Measurements from ENCODE around the gene BLID.

The BLID gene

DNA sequence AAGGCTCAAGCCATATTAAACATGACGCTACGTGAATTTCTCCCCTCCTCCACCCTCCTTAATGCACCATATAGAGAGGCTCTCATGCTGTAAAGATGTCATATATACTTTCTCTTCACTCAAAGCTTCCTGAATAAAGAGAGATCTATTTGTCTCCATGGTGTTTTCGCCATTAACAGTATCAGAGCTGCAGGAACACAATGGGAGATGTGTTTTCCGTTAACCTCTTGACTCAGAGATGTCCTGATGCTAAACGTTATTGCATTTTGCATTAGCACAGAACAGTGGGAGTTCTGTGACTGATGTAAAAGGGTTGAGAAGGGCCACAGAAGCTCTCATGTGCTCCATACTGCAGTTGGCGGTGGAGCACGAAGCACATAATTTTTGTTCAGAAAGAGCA is 25.7 kb upstream of the BLID start:
- DNase-seq (ENCODE audit: low read depth), result peak; percentile 51
- TF ChIP-seq CTCF (conservative IDR thresholded peaks at IDR 0.05; ENCODE audit: control insufficient read depth, insufficient read depth, low read depth, low read length), result no peak
- no peak overlapping the region for H3K4me3 ChIP-seq (ENCODE audit: control insufficient read depth, low read depth, low read length)

DNA sequence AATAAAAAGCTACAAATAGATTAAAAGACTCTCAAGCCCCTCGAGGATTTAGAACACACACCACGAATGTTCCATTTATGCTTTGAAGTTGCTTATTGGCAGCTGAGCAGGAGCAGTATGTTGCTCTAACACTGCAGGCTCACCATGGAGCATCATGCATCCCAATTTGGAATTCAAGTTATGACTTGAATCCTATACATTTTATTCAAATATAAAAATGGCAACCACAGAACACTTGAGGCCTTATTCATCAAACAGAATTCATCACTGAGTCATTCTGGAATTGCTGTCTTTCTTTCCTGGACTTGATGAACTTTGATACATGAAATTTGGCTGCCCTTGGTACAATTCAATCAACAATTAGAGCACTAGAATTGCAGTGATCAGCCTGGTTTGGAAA is 24.5 kb upstream of the BLID start:
- H3K4me3 ChIP-seq (ENCODE audit: control insufficient read depth, low read depth, low read length), result no peak overlapping the region
- peak; percentile 87 for DNase-seq (ENCODE audit: low read depth)
- no peak for TF ChIP-seq CTCF (conservative IDR thresholded peaks at IDR 0.05; ENCODE audit: control insufficient read depth, insufficient read depth, low read depth, low read length)

- no peak overlapping the region for H3K4me3 ChIP-seq (ENCODE audit: control insufficient read depth, low read depth, low read length)
- no peak for DNase-seq (ENCODE audit: low read depth)
- no peak for TF ChIP-seq CTCF (conservative IDR thresholded peaks at IDR 0.05; ENCODE audit: control insufficient read depth, insufficient read depth, low read depth, low read length)
Observed at GRCh38 chr11:122139595-122139866, 23.5 kb upstream of the BLID start.

GRCh38 chr11:122138744-122139594 is 23.0 kb upstream of the BLID start:
- DNase-seq (ENCODE audit: low read depth), result no peak
- no peak overlapping the region for H3K4me3 ChIP-seq (ENCODE audit: control insufficient read depth, low read depth, low read length)
- no peak for TF ChIP-seq CTCF (conservative IDR thresholded peaks at IDR 0.05; ENCODE audit: control insufficient read depth, insufficient read depth, low read depth, low read length)

- TF ChIP-seq CTCF (conservative IDR thresholded peaks at IDR 0.05; ENCODE audit: control insufficient read depth, insufficient read depth, low read depth, low read length), result no peak
- H3K4me3 ChIP-seq (ENCODE audit: control insufficient read depth, low read depth, low read length), result no peak overlapping the region
- DNase-seq (ENCODE audit: low read depth), result peak; percentile 93
Observed at GRCh38 chr11:122137078-122137793, 21.2 kb upstream of the BLID start.

DNA sequence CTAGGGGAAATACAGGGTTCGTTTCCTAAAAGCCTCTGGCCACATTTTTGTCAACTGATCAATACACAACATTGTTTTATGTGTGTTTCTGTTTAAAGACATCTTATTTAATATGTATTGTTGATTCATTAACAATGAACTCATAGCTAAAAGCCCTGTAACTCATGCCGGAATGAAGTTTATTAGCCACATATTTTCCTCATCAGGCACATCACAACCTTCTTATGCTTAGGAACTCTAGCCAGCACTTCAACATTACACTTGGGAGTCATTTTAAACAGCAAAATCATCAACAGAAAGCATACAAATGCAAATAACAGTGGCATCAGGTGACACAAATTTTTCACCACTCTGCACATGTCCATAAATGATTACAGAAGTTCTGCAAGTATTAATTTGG is 15.1 kb upstream of the BLID start:
- no peak for TF ChIP-seq CTCF (conservative IDR thresholded peaks at IDR 0.05; ENCODE audit: control insufficient read depth, insufficient read depth, low read depth, low read length)
- no peak for DNase-seq (ENCODE audit: low read depth)
- no peak overlapping the region for H3K4me3 ChIP-seq (ENCODE audit: control insufficient read depth, low read depth, low read length)

All from fibroblast of mammary gland (primary cell).